Hepatocyte (in vitro differentiated cells): Measurements from ENCODE around the gene CFAP99.

Experiments used
- CTCF ChIP-seq: fragments of 200-600 bp; sonication (generic); IDR thresholded peaks from 2 replicates; pipeline ENCODE4 v1.5.1; 2016; ENCODE audit warnings: antibody characterized with exemption, mild to moderate bottlenecking; ENCODE audit not compliant: poor library complexity
- EZH2phosphoT487 ChIP-seq: fragments of 200-600 bp; sonication (generic); IDR thresholded peaks from one replicate; pipeline ENCODE4 v1.6.1; 2018; ENCODE audit warnings: antibody characterized with exemption, mild to moderate bottlenecking, low read depth, moderate library complexity; ENCODE audit not compliant: unreplicated experiment, severe bottlenecking

GRCh38 chr4:2370597-2371320 lies 48.0 kb upstream of the CFAP99 start:
- TF ChIP-seq CTCF (no peak), EZH2phosphoT487 (no peak)
